ENCODE results near the gene C1QTNF6.

- TF ChIP-seq, protein P1, sequence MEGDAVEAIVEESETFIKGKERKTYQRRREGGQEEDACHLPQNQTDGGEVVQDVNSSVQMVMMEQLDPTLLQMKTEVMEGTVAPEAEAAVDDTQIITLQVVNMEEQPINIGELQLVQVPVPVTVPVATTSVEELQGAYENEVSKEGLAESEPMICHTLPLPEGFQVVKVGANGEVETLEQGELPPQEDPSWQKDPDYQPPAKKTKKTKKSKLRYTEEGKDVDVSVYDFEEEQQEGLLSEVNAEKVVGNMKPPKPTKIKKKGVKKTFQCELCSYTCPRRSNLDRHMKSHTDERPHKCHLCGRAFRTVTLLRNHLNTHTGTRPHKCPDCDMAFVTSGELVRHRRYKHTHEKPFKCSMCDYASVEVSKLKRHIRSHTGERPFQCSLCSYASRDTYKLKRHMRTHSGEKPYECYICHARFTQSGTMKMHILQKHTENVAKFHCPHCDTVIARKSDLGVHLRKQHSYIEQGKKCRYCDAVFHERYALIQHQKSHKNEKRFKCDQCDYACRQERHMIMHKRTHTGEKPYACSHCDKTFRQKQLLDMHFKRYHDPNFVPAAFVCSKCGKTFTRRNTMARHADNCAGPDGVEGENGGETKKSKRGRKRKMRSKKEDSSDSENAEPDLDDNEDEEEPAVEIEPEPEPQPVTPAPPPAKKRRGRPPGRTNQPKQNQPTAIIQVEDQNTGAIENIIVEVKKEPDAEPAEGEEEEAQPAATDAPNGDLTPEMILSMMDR (IDR thresholded peaks at IDR 0.05; ENCODE audit: control extremely low read depth in 1 of 3, insufficient read depth in 1 of 3, low read depth in 1 of 3, low read length in 3 of 3): no peak
- TF ChIP-seq KDM5A (IDR thresholded peaks at IDR 0.05; ENCODE audit: low read length) (no peak), EP300 (IDR thresholded peaks at IDR 0.05; ENCODE audit: borderline replicate concordance in 1 of 2, low read depth in 2 of 2, low read length in 2 of 2) (no peak), BCL11A (IDR thresholded peaks at IDR 0.05; ENCODE audit: low read depth in 2 of 2, low read length in 2 of 2) (no peak), EGR1 (IDR thresholded peaks at IDR 0.05; ENCODE audit: borderline replicate concordance, low read depth, low read length) (no peak), TAF1 (IDR thresholded peaks at IDR 0.05; ENCODE audit: low read depth, low read length) (no peak), SIRT6 (IDR thresholded peaks at IDR 0.05; ENCODE audit: low read length) (no peak)
- TF ChIP-seq, protein P2, sequence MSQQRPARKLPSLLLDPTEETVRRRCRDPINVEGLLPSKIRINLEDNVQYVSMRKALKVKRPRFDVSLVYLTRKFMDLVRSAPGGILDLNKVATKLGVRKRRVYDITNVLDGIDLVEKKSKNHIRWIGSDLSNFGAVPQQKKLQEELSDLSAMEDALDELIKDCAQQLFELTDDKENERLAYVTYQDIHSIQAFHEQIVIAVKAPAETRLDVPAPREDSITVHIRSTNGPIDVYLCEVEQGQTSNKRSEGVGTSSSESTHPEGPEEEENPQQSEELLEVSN (IDR thresholded peaks at IDR 0.05): no peak
Measured at GRCh38 chr22:37162221-37163095, 25.6 kb downstream of the C1QTNF6 start.

All from H1 (cell line).